ENCODE measurements around the gene ENGASE. TPM values are rescaled to one million over a fixed set of nuclear protein-coding genes. Genes with fewer than 3 reads are reported as not detected.
A peak's percentile ranks its signal among the peaks of the same experiment; 100 is the strongest.

ENGASE gene
- total and polyA plus RNA-seq, 7 experiments from 2014 or later = 3.8 to 214 (median 82.7) TPM

- H3K4me3 Mint-ChIP-seq = no peak overlapping the region
- no peaks in the 10 kb centered on the region for H3K4me1 ChIP-seq (ENCODE audit: control insufficient read depth in 2 of 2, insufficient read depth in 2 of 2, low read length in 2 of 2)
- POLR2A ChIA-PET = interaction anchor here (0.6 kb wide), 1 partner anchor 73 kb away, joined by 3 read pairs; the partner anchor contains the start of gene CANT1
- H3K4me1 Mint-ChIP-seq = peaks cover 0 to 7% (median 0%) of the 10 kb centered on the region in 7 donors
- no peak overlapping the region for H3K27ac ChIP-seq (ENCODE audit: low read depth, low read length)
- H3K4me3 ChIP-seq (ENCODE audit: low read length) = no peak overlapping the region
- peaks cover 5 to 27% (median 6%) of the 10 kb centered on the region in 5 donors for H3K36me3 Mint-ChIP-seq
- H3K9me3 Mint-ChIP-seq = no peaks in the 10 kb centered on the region
- no peaks in the 10 kb centered on the region for H3K27me3 Mint-ChIP-seq
- DNase-seq (peak in 8 of 9 donors; percentile 33 to 67 (median 51)), ATAC-seq (peak; percentile 69)
- no peaks in the 10 kb centered on the region for H3K9me3 ChIP-seq (ENCODE audit: control insufficient read depth in 2 of 3, low read length in 3 of 3)
- CTCF ChIA-PET = interaction anchor here (0.6 to 5.0 kb wide), 5 partner anchors 9 to 889 kb away, joined by 3 to 23 read pairs (median 3); no protein-coding TSS in a partner anchor
- peaks cover 0 to 93% (median 4%) of the 10 kb centered on the region in 3 experiments for H3K36me3 ChIP-seq (ENCODE audit: control insufficient read depth in 2 of 3, insufficient read depth in 3 of 3, low read length in 3 of 3)
- intact Hi-C loops (cut with micrococcal nuclease) = loop anchor here (1.0 to 10.0 kb wide), 4 partner anchors 17 to 622 kb away; no protein-coding TSS in a partner anchor
- H3K27ac Mint-ChIP-seq = no peak overlapping the region
- H3K27me3 ChIP-seq (ENCODE audit: control insufficient read depth in 2 of 2, insufficient read depth in 2 of 2, low read length in 2 of 2) = no peaks in the 10 kb centered on the region
Observed at GRCh38 chr17:79082311-79083190, 7.9 kb downstream of the ENGASE start.

GRCh38 chr17:79083191-79083971 is 8.8 kb downstream of the ENGASE start:
- Mint-ChIP-seq H3K9me3 (no peaks in the 10 kb centered on the region), H3K4me1 (peaks cover 0 to 7% (median 0%) of the 10 kb centered on the region in 7 donors), H3K27me3 (no peaks in the 10 kb centered on the region), H3K27ac (no peak overlapping the region), H3K4me3 (no peak overlapping the region), H3K36me3 (peaks cover 5 to 25% (median 6%) of the 10 kb centered on the region in 5 donors)
- H3K4me1 ChIP-seq (ENCODE audit: control insufficient read depth in 2 of 2, insufficient read depth in 2 of 2, low read length in 2 of 2) = no peaks in the 10 kb centered on the region
- H3K27me3 ChIP-seq (ENCODE audit: control insufficient read depth in 2 of 2, insufficient read depth in 2 of 2, low read length in 2 of 2) = no peaks in the 10 kb centered on the region
- intact Hi-C loops (cut with micrococcal nuclease) = loop anchor here in 1 of 2 donors (2.0 to 10.0 kb wide), 2 partner anchors 65 to 621 kb away; no protein-coding TSS in a partner anchor
- H3K4me3 ChIP-seq (ENCODE audit: low read length) = no peak overlapping the region
- ChIA-PET CTCF (interaction anchor here (0.7 to 5.0 kb wide), 4 partner anchors 9 to 20 kb away, joined by 3 to 23 read pairs (median 4); no protein-coding TSS in a partner anchor), POLR2A (no interaction called here)
- no peaks in the 10 kb centered on the region for H3K9me3 ChIP-seq (ENCODE audit: control insufficient read depth in 2 of 3, low read length in 3 of 3)
- H3K27ac ChIP-seq (ENCODE audit: low read depth, low read length) = no peak overlapping the region
- DNase-seq (no peak), ATAC-seq (no peak)
- peaks cover 0 to 88% (median 4%) of the 10 kb centered on the region in 3 experiments for H3K36me3 ChIP-seq (ENCODE audit: control insufficient read depth in 2 of 3, insufficient read depth in 3 of 3, low read length in 3 of 3)

GRCh38 chr17:79084291-79085153 is 9.9 kb downstream of the ENGASE start:
- no peak overlapping the region for H3K27ac ChIP-seq (ENCODE audit: low read depth, low read length)
- POLR2A ChIA-PET = no interaction called here
- H3K27ac Mint-ChIP-seq = no peak overlapping the region
- no peaks in the 10 kb centered on the region for H3K4me1 ChIP-seq (ENCODE audit: control insufficient read depth in 2 of 2, insufficient read depth in 2 of 2, low read length in 2 of 2)
- DNase-seq (no peak), ATAC-seq (no peak)
- CTCF ChIA-PET = interaction anchor here (0.7 to 5.0 kb wide), 6 partner anchors 10 to 311 kb away, joined by 3 to 23 read pairs (median 4); partner anchors contain the start of gene ENGASE
- no peaks in the 10 kb centered on the region for H3K27me3 Mint-ChIP-seq
- no peak overlapping the region for H3K4me3 Mint-ChIP-seq
- no peaks in the 10 kb centered on the region for H3K9me3 ChIP-seq (ENCODE audit: control insufficient read depth in 2 of 3, low read length in 3 of 3)
- no peaks in the 10 kb centered on the region for H3K9me3 Mint-ChIP-seq
- H3K36me3 ChIP-seq (ENCODE audit: control insufficient read depth in 2 of 3, insufficient read depth in 3 of 3, low read length in 3 of 3) = peaks cover 0 to 76% (median 4%) of the 10 kb centered on the region in 3 experiments
- no peaks in the 10 kb centered on the region for H3K27me3 ChIP-seq (ENCODE audit: control insufficient read depth in 2 of 2, insufficient read depth in 2 of 2, low read length in 2 of 2)
- intact Hi-C loops (cut with micrococcal nuclease) = loop anchor here in 1 of 2 donors (10.0 kb wide), 1 partner anchor 620 kb away; no protein-coding TSS in a partner anchor
- H3K36me3 Mint-ChIP-seq = peaks cover 4 to 18% (median 5%) of the 10 kb centered on the region in 5 donors
- H3K4me1 Mint-ChIP-seq = peaks cover 0 to 7% (median 0%) of the 10 kb centered on the region in 7 donors
- H3K4me3 ChIP-seq (ENCODE audit: low read length) = no peak overlapping the region

- intact Hi-C loops (cut with micrococcal nuclease) = loop anchor here in 1 of 2 donors (10.0 kb wide), 1 partner anchor 619 kb away; no protein-coding TSS in a partner anchor
- Histone ChIP-seq H3K4me1 (ENCODE audit: control insufficient read depth in 2 of 2, insufficient read depth in 2 of 2, low read length in 2 of 2) (no peaks in the 10 kb centered on the region), H3K36me3 (ENCODE audit: control insufficient read depth in 2 of 3, insufficient read depth in 3 of 3, low read length in 3 of 3) (peaks cover 0 to 68% (median 4%) of the 10 kb centered on the region in 3 experiments), H3K9me3 (ENCODE audit: control insufficient read depth in 2 of 3, low read length in 3 of 3) (no peaks in the 10 kb centered on the region), H3K27me3 (ENCODE audit: control insufficient read depth in 2 of 2, insufficient read depth in 2 of 2, low read length in 2 of 2) (no peaks in the 10 kb centered on the region), H3K4me3 (ENCODE audit: low read length) (no peak overlapping the region), H3K27ac (ENCODE audit: low read depth, low read length) (no peak overlapping the region)
- no peak for ATAC-seq
- no peak for DNase-seq
- Mint-ChIP-seq H3K36me3 (peaks cover 4 to 14% (median 5%) of the 10 kb centered on the region in 5 donors), H3K9me3 (no peaks in the 10 kb centered on the region), H3K4me3 (no peak overlapping the region), H3K4me1 (peaks cover 0 to 7% (median 0%) of the 10 kb centered on the region in 7 donors), H3K27ac (no peak overlapping the region), H3K27me3 (no peaks in the 10 kb centered on the region)
- ChIA-PET POLR2A (interaction anchor here (0.7 kb wide), 1 partner anchor 10 kb away, joined by 3 read pairs; no protein-coding TSS in a partner anchor), CTCF (interaction anchor here (0.9 to 1.8 kb wide), 4 partner anchors 11 to 310 kb away, joined by 4 to 10 read pairs (median 4); partner anchors contain the start of gene ENGASE)
Observed at GRCh38 chr17:79085154-79085920, 10.7 kb downstream of the ENGASE start.

- POLR2A ChIA-PET = interaction anchor here (0.7 kb wide), 1 partner anchor 9 kb away, joined by 3 read pairs; no protein-coding TSS in a partner anchor
Observed at GRCh38 chr17:79085921-79086551, 11.4 kb downstream of the ENGASE start.

More at GRCh38 chr17:79085921-79086551, 11.4 kb downstream of the ENGASE start:
- no peak for DNase-seq
- no peaks in the 10 kb centered on the region for H3K4me1 ChIP-seq (ENCODE audit: control insufficient read depth in 2 of 2, insufficient read depth in 2 of 2, low read length in 2 of 2)
- no peaks in the 10 kb centered on the region for H3K27me3 Mint-ChIP-seq
- no peaks in the 10 kb centered on the region for H3K9me3 Mint-ChIP-seq
- H3K36me3 Mint-ChIP-seq = peaks cover 0 to 9% (median 0%) of the 10 kb centered on the region in 5 donors
- intact Hi-C loops (cut with micrococcal nuclease) = loop anchor here in 1 of 2 donors (10.0 kb wide), 1 partner anchor 619 kb away; no protein-coding TSS in a partner anchor
- H3K27ac Mint-ChIP-seq = no peak overlapping the region
- ATAC-seq = no peak
- H3K27ac ChIP-seq (ENCODE audit: low read depth, low read length) = no peak overlapping the region
- no peaks in the 10 kb centered on the region for H3K27me3 ChIP-seq (ENCODE audit: control insufficient read depth in 2 of 2, insufficient read depth in 2 of 2, low read length in 2 of 2)
- CTCF ChIA-PET = interaction anchor here (1.1 to 1.8 kb wide), 2 partner anchors 12 to 309 kb away, joined by 4 to 10 read pairs; partner anchors contain the start of gene ENGASE
- no peak overlapping the region for H3K4me3 ChIP-seq (ENCODE audit: low read length)
- H3K4me3 Mint-ChIP-seq = no peak overlapping the region
- H3K9me3 ChIP-seq (ENCODE audit: control insufficient read depth in 2 of 3, low read length in 3 of 3) = no peaks in the 10 kb centered on the region
- H3K36me3 ChIP-seq (ENCODE audit: control insufficient read depth in 2 of 3, insufficient read depth in 3 of 3, low read length in 3 of 3) = peaks cover 0 to 61% (median 4%) of the 10 kb centered on the region in 3 experiments
- peaks cover 0 to 7% (median 0%) of the 10 kb centered on the region in 7 donors for H3K4me1 Mint-ChIP-seq

Measured in naive thymus-derived CD4-positive, alpha-beta T cell (primary cell).